AG09319 (cell line): Measurements from ENCODE around the gene RAE1.

ENCODE experiments used
- DNase-seq: peaks from one replicate; pipeline ENCODE4 v3.0.0-alpha.2; 2010; ENCODE audit warnings: low read depth; ENCODE audit errors: extremely low read depth
- TF ChIP-seq, protein P1 (sequence below): IDR thresholded peaks from 2 replicates; pipeline ENCODE4 v1.5.1; 2011; ENCODE audit warnings: low read depth, mild to moderate bottlenecking, inconsistent platforms, low read length, moderate library complexity

Gene RAE1

DNA sequence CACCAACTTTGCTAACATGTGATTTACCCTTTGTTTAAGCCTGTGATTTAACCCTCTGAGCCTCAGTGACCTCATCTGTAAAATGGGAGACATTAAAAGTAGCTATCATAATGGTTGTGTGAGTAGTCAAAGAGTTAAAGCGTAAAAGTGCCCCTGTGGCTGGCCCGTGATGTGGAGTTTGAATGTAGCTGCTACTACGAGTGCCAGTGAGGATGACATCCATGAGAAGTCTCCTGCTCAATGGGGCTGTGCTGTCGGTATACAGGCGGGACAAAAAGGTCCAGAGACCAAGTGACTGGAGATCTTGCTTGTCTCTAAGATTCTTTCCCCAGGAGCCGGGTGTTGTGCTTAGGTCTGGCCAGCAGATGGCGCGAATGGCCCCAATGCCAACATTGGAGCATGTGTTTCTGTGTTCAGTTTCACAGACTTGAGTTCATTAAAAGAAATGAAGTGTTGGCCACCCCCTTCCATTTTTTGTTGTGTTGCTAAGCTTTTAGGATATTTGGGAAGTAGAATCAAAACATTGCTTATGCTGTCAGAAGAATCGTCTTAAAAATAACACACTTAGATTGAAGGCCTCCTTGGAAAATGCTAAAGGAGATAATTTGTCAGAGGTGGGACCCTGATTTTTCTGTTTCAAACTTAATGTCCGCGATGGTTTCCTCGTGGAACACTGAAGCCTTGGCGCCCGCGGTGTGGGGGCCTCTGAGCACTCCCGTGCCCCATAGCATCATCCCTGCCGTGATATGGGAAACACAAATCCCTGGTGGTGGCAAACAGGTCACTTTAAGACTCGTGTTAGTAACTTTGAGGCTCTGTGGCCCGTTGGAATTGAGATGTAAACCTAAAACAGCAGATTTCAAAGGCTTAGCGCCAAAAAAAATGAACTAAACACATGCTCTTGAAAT lies 30.8 kb downstream of the RAE1 start:
- TF ChIP-seq, protein P1, sequence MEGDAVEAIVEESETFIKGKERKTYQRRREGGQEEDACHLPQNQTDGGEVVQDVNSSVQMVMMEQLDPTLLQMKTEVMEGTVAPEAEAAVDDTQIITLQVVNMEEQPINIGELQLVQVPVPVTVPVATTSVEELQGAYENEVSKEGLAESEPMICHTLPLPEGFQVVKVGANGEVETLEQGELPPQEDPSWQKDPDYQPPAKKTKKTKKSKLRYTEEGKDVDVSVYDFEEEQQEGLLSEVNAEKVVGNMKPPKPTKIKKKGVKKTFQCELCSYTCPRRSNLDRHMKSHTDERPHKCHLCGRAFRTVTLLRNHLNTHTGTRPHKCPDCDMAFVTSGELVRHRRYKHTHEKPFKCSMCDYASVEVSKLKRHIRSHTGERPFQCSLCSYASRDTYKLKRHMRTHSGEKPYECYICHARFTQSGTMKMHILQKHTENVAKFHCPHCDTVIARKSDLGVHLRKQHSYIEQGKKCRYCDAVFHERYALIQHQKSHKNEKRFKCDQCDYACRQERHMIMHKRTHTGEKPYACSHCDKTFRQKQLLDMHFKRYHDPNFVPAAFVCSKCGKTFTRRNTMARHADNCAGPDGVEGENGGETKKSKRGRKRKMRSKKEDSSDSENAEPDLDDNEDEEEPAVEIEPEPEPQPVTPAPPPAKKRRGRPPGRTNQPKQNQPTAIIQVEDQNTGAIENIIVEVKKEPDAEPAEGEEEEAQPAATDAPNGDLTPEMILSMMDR = peak; percentile 96
- no peak for DNase-seq

DNA sequence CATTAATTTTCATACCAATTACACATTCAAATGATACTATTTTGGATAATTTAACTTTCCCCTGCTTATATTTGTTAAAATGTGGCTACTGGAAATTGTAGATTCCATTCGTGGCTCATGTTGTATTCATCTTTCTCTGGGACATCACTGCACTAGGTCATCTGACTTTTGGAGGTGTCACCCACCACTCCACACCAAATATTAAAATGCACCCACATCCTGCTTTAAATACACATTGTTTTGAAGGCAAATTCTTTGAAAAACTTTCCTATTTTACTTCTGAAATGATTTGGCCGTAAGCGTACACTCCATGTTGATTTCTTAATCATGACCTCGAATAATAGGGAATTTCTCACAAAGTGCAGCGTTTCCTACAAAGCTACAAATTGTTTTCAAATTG lies 31.5 kb downstream of the RAE1 start:
- TF ChIP-seq, protein P1 = no peak
- no peak for DNase-seq

DNA sequence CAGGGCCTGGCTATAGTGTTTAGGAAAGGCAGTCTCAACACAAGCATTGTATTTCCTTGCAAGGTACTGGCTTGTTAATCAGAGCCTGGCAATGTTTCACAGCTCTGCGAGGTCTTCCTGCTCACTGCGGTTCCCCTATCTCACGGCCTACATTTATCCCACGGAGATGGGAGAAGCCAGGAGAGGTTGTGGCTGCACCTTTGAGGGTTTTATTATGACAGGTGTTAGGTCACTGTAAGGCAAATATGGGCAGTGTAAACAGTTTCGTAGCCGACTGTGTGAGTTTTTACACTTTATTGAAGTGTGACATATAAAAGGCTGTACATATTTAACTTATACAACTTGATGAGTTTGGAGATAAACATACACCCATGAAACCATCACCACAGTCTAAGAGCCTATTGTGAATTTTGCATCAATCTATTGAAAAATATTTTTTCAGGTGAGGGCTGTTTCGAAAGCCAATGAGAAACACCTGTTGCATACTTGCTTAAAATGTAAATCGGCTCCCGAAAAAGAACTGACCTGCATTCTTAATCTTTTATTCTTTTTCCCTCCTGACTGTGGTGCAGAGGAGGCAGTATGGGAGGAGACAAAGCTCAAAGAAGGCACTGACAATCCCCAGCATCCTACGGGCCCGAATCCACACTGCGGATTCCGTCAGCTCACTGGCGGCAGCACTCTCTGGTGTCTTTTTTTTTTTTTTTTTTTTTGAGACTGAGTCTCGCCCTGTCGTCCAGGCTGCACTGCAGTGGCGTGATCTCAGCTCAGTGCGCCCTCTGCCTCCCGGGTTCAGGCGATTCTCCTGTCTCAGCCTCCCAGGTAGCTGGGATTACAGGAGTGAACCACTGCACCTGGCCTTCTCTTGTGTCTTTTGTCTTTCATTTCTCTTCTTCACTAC lies 32.6 kb downstream of the RAE1 start:
- TF ChIP-seq, protein P1 = no peak
- DNase-seq = no peak

DNA sequence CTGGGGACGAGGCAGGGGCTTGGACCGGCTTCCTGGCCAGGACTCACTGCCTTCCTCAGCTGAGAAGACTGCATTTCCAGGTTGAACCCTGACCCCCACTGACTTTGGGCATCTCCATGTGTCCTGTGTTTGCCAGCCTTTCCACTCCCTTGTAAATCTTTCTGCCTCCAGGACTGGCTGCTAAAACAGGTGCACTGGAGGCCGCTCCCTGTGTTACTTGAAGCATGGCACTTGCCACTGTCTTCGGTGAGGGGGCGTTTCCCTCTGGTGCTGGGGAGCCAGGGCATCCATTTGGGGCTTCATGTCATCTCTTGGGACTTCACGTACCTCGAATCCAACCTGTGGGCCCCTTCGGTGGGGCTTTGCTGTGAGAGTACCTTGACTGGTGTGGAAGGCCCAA lies 33.4 kb downstream of the RAE1 start:
- DNase-seq = no peak
- TF ChIP-seq, protein P1 = no peak

DNA sequence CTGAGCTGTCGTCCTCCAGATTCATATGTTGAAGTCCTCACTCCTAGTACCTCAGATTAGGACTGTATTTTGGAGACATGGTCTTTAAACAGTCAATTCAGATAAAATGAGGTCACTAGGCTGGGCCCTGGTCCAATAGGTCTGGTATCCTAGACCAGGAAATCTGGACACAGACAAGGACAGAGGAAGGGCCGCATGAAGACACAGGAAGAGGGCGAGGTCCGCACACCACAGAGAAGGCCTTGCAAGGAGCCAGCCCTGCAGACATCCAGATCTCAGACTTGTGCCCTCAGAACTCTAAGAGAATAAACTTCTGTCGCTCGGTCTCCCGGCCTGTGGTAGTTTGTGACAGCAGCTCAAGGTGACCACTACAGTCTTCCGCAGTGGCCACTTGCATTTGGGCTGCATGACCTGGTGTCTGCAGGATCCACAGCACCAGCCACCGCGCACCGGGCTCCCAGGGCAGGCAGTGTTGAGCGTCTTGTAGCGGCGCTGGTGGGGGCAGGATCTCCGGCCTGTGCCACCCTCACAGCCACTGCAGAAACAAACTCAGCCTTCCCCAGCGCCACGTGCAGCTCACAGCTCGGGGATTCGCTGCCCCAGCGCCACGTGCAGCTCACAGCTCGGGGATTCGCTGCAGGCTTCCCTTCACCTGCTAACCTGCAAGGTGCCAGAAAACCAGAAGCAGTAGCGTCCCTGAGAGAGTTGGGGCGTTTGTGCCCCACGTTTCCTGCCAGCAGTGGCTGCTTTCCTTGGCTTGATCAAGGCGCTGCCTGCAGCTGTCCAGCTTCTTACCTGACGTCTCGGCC lies 34.1 kb downstream of the RAE1 start:
- TF ChIP-seq, protein P1 = no peak
- no peak for DNase-seq

DNA sequence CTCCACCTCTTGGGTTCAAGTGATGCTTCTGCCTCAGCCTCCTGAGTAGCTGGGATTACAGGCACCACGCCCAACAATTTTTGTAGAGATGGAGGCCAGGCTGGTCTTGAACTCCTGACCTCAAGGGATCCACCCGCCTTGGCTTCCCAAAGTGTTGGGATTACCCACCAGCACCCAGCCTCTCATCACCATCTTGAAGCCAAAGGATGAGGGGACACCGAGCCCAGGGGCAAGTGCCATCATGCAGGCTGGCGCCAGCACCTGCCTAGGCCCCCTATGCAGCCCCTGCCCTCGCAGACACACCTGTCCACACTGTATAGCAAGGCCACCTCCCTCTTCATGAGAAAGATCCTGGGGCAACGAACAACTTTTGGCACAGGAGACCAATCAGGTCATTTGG lies 34.9 kb downstream of the RAE1 start:
- no peak for DNase-seq

More for the DNA sequence above, 34.9 kb downstream of the RAE1 start:
- TF ChIP-seq, protein P1 = no peak
